Gastrocnemius medialis (tissue), 4 donors: ENCODE results near the gene RELT. TPM values are rescaled to one million over a fixed set of nuclear protein-coding genes. Genes with fewer than 3 reads are reported as not detected.

Experiments used
- ATAC-seq, 2 donors: fragments of 150-250 bp; one replicate each; pipeline ENCODE4 v1.9.1; 2016
- DNase-seq, 2 donors: peaks; one replicate each; pipeline ENCODE4 v3.0.0-alpha.2; 2019
- H3K27ac ChIP-seq, 4 donors: fragments of 200-600 bp; sonication (generic); 1 replicate in 1 of 4; 2 replicates in 3 of 4; pipeline ENCODE4 v1.5.1; 2016 to 2018; ENCODE audit warnings: mild to moderate bottlenecking in 2 of 4, moderate library complexity in 1 of 4
- H3K27me3 ChIP-seq, 3 donors: fragments of 200-600 bp; sonication (generic) in 2 of 3; 1 replicate in 1 of 3; 2 replicates in 2 of 3; pipeline versions ENCODE4 v1.5.1 to v1.6.0; 2016 to 2019; ENCODE audit warnings: mild to moderate bottlenecking in 1 of 3, moderate library complexity in 1 of 3
- H3K36me3 ChIP-seq, 2 donors: fragments of 200-600 bp; sonication (generic) in 1 of 2; one replicate each; pipeline ENCODE4 v1.5.1; 2017 to 2018
- H3K4me1 ChIP-seq, 2 donors: fragments of 200-600 bp; sonication (generic) in 1 of 2; one replicate each; pipeline ENCODE4 v1.5.1; 2016 to 2017; ENCODE audit warnings: mild to moderate bottlenecking in 2 of 2
- H3K4me3 ChIP-seq, 4 donors: fragments of 200-600 bp; sonication (generic) in 3 of 4; 1 replicate in 1 of 4; 2 replicates in 3 of 4; pipeline ENCODE4 v1.5.1; 2016 to 2019; ENCODE audit warnings: mild to moderate bottlenecking in 2 of 4
- H3K9me3 ChIP-seq, 3 donors: fragments of 200-600 bp; sonication (generic) in 2 of 3; 1 replicate in 1 of 3; 2 replicates in 2 of 3; pipeline ENCODE4 v1.5.1; 2016 to 2019
- CTCF ChIP-seq, 5 experiments: fragments of 450-650 bp in 3 of 5; fragments of 200-600 bp in 2 of 5; sonication (generic) in 2 of 5; IDR thresholded peaks in 4 of 5; conservative IDR thresholded peaks in 1 of 5; 1 replicate in 4 of 5; 2 replicates in 1 of 5; pipeline ENCODE4 v1.5.1; 2016 to 2019; ENCODE audit warnings: antibody characterized with exemption in 5 of 5, mild to moderate bottlenecking in 3 of 5, moderate library complexity in 3 of 5
- POLR2A ChIP-seq, 2 donors: fragments of 450-650 bp; IDR thresholded peaks; one replicate each; pipeline ENCODE4 v1.6.1; 2017; ENCODE audit warnings: antibody characterized with exemption in 2 of 2, mild to moderate bottlenecking in 2 of 2, moderate library complexity in 2 of 2
- in situ Hi-C, 4 donors: fragments of 200-750 bp; cut with MboI; loops; one replicate each; pipeline versions ENCODE4 v1.15.0 to v1.8.0; 2017; ENCODE audit warnings: low sequenced_read_pairs in 4 of 4
- intact Hi-C: fragments of 100-400 bp; cut with DNase I; formaldehyde crosslinking; loops from one replicate; pipeline ENCODE4 v1.15.1; 2023; ENCODE audit warnings: low total_unique reads
- total RNA-seq, 4 donors: library from RNA; depleted of rRNA; stranded (reverse); fragments of >200 nt; gene quantifications; one replicate each; pipeline versions ENCODE4 v1.1.0 to v1.2.3, GENCODE V29; 2016

Gene RELT
- total RNA-seq, 4 donors from 2014 or later, result 18.5 to 63.5 (median 36.7) TPM

DNA sequence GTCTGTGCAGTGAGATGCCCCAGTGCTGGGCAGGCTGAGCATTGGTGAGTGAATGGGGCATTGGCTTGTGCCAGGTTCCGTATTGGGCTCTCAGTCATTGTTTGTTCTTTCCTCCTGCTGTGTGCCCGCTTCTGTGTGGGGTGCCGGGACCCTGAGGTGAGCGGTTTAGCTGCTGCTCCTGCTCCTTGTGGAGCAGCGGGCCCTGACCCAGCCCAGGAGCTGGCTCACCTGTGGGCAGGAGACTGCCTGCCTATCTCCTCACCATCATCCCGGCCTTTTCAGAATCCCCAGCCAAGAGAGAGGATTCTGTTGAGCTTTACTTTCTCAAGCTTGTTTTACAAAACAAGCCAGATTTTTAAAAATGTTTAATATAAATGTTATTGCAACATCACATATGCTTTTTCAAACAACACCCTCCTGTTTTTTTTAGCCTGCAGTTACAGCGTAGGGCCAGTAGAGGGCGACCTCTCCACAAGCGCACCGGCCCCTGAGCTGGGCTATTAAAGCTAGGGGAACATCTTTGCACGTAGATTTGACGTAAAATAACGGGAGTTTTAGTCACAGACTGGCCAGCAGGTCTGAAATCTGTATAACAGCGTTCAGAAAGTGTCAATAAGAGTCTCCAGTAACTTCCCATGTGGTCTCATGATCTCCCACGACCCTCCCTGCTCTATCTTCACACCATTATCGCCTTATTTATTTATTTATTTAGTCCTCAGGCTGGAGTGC is 25.1 kb upstream of the RELT start:
- DNase-seq, result peak in 1 of 2 donors; percentile 51
- H3K27ac ChIP-seq, result peak overlapping the region in 3 of 4 donors; percentile 7 to 27 (median 21)

DNA sequence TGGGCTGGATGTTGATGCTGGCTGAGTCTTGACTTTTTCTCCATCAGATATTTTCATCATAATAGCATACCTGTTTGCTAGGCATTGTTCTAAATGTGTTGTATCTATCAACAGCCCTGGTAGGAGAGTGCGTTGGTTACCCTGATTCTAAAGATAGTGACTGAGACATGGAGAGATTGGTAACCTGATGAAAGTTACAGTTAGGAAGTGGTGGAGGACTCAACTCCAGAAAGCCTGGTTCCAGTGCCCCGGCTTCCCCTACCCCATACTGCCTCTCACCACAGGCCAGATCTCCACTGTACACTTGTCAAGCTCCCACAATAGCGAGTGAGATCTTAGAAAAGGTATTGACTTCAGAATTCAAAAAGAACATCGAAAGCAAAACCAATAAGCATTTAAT is 22.8 kb upstream of the RELT start:
- intact Hi-C loops, result no loop called here
- DNase-seq (no peak), ATAC-seq (peak in 1 of 2 donors; percentile 45)
- no peaks in the 10 kb centered on the region for H3K36me3 ChIP-seq
- in situ Hi-C loops, result loop anchor here (5.0 to 10.0 kb wide), 3 partner anchors 39 to 311 kb away; no protein-coding TSS in a partner anchor
- peaks cover 0 to 5% of the 10 kb centered on the region in 2 donors for H3K4me1 ChIP-seq
- H3K27ac ChIP-seq, result no peak overlapping the region
- TF ChIP-seq CTCF (IDR thresholded peaks at IDR 0.05 in 4 of 5, conservative IDR thresholded peaks at IDR 0.05 in 1 of 5), result no peak
- no peaks in the 10 kb centered on the region for H3K27me3 ChIP-seq
- H3K9me3 ChIP-seq, result no peaks in the 10 kb centered on the region
- H3K4me3 ChIP-seq, result no peak overlapping the region

More for the DNA sequence above, 25.1 kb upstream of the RELT start:
- Histone ChIP-seq H3K4me3 (no peak overlapping the region), H3K27me3 (no peaks in the 10 kb centered on the region), H3K4me1 (peaks cover 0 to 5% of the 10 kb centered on the region in 2 donors), H3K9me3 (no peaks in the 10 kb centered on the region), H3K36me3 (no peaks in the 10 kb centered on the region)
- in situ Hi-C loops (loop anchor here (5.0 to 10.0 kb wide), 3 partner anchors 41 to 314 kb away; no protein-coding TSS in a partner anchor), intact Hi-C loops (loop anchor here (1.0 to 2.0 kb wide), 3 partner anchors 24 to 310 kb away; no protein-coding TSS in a partner anchor)
- TF ChIP-seq POLR2A (IDR thresholded peaks at IDR 0.05) (no peak), CTCF (IDR thresholded peaks at IDR 0.05 in 4 of 5, conservative IDR thresholded peaks at IDR 0.05 in 1 of 5) (peak; percentile 92 to 97 (median 96))
- peak; percentile 81 for ATAC-seq

GRCh38 chr11:73355109-73355508 is 21.1 kb upstream of the RELT start:
- intact Hi-C loops, result no loop called here

More at GRCh38 chr11:73355109-73355508, 21.1 kb upstream of the RELT start:
- Histone ChIP-seq H3K9me3 (no peaks in the 10 kb centered on the region), H3K27me3 (no peaks in the 10 kb centered on the region), H3K4me1 (peaks cover 4 to 10% of the 10 kb centered on the region in 2 donors), H3K27ac (no peak overlapping the region), H3K36me3 (no peaks in the 10 kb centered on the region), H3K4me3 (no peak overlapping the region)
- DNase-seq, result no peak
- TF ChIP-seq CTCF (IDR thresholded peaks at IDR 0.05 in 4 of 5, conservative IDR thresholded peaks at IDR 0.05 in 1 of 5), result no peak
- no peak for TF ChIP-seq POLR2A (IDR thresholded peaks at IDR 0.05)
- in situ Hi-C loops, result loop anchor here in 2 of 4 donors (10.0 kb wide), 1 partner anchor 310 kb away; no protein-coding TSS in a partner anchor
- no peak for ATAC-seq
